Fibroblast of villous mesenchyme (primary cell): ENCODE data around the gene DCLRE1C. TPM values are rescaled to one million over a fixed set of nuclear protein-coding genes. Genes with fewer than 3 reads are reported as not detected.
"Not testable (repeated sequence)": the region's sequence is repeated elsewhere in the genome, so short reads cannot be mapped to it uniquely, and the experiment has no call there.

ENCODE experiments used
- DNase-seq: peaks from one replicate; pipeline ENCODE4 v3.0.0-alpha.2; 2010; ENCODE audit warnings: low read depth
- H3K4me3 ChIP-seq: 2 replicates; pipeline ENCODE4 v1.5.1; 2011; ENCODE audit warnings: low read depth, mild to moderate bottlenecking, low read length
- total RNA-seq: library from RNA; depleted of rRNA; stranded (reverse); fragments of >200 nt; gene quantifications from 2 replicates; pipeline ENCODE4 v1.2.3, GENCODE V29; 2012
- TF ChIP-seq, protein P1 (sequence below): IDR thresholded peaks from 2 replicates; pipeline ENCODE4 v1.5.1; 2012; ENCODE audit warnings: low read depth, mild to moderate bottlenecking, low read length; ENCODE audit not compliant: insufficient read depth

Gene DCLRE1C
- total RNA-seq, 1 donor = 9.5 TPM

DNA sequence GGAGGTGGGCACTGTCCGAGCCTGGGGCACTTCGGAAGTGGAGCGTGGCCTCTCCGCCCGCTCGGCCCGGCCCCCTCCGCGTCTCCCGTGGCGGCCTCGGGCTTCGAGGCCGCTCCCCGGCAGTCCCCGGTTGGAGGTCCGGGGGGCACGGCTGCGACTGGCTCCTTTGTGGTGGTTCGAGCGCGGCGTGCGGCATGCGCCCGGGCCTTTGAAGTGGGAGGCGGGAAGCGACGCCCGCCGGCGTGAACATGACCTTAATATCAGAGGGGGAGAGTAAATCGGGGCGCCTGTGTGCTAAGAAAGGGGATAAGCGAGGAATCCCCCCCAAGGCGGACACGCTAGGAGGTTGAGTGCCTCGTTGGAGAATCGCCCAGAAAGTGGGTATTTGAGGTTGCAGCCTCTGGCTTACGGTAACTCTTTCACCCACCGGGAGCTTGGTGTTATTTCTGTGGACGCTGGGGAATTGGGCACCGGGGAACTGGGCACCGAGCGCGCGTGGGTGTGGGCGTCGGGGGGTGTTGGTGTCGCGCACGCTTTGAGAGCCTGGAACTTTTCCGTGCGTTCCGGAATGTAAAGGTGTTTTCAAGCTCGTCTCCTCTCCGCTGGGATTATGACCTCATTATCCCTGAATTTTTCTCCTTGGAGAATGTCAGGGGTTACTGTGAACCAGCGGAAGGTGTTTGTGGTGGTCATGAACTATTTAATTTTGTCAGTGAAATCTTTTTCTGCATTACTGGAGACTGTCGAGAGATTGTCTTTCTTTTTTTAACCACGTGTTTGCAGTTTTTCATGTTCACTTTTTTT lies 74.6 kb downstream of the DCLRE1C start:
- TF ChIP-seq, protein P1, sequence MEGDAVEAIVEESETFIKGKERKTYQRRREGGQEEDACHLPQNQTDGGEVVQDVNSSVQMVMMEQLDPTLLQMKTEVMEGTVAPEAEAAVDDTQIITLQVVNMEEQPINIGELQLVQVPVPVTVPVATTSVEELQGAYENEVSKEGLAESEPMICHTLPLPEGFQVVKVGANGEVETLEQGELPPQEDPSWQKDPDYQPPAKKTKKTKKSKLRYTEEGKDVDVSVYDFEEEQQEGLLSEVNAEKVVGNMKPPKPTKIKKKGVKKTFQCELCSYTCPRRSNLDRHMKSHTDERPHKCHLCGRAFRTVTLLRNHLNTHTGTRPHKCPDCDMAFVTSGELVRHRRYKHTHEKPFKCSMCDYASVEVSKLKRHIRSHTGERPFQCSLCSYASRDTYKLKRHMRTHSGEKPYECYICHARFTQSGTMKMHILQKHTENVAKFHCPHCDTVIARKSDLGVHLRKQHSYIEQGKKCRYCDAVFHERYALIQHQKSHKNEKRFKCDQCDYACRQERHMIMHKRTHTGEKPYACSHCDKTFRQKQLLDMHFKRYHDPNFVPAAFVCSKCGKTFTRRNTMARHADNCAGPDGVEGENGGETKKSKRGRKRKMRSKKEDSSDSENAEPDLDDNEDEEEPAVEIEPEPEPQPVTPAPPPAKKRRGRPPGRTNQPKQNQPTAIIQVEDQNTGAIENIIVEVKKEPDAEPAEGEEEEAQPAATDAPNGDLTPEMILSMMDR = no peak
- peak; percentile 18 for DNase-seq
- peak overlapping the region; percentile 89 for H3K4me3 ChIP-seq

DNA sequence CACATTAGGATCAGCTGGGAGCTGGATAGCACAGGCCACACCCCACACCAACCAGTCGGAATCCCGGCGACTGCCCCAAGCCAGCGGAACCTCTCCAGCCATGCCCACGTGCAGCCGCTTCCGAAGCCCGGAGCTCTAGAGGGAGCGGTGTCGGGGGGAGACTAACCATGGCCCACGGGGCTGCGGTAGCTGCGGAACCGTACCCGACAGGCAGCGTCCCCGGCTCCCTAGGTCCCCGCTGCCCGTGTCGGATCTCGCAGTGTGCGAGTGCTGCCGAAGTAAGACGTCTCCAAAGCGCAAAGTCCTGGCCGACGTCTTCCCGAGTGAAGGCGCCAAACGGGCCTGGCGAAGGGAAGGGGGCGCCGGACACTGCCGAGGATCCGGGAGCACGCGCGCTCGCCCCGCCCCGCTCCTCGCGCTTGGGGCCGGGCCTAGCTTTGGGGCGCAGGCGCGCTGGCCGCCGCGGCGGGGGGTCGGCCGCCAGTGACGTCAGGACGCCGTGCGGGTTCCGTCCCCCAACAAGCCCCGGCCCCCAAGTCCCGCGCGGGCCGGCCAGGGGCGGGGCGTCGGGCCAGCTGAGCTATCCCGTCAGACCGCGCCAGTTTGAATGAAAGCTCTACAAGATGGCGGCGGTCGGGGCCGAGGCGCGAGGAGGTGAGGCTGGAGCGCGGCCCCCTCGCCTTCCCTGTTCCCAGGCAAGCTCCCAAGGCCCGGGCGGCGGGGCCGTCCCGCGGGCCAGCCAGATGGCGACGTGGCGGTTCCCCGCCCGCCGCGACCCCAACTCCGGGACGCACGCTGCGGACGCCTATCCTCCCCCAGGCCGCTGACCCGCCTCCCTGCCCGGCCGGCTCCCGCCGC lies 75.4 kb downstream of the DCLRE1C start, which contains the start of gene SUV39H2:
Gene SUV39H2, plus strand, starts transcription at position 601 of the 858 bp plus-strand sequence. Its CDS starts 23 bp downstream, at position 624.
- H3K4me3 ChIP-seq = peak within 1 kb of the TSS; percentile 93
- TF ChIP-seq, protein P1 = no peak
- peak; percentile 96 for DNase-seq

DNA sequence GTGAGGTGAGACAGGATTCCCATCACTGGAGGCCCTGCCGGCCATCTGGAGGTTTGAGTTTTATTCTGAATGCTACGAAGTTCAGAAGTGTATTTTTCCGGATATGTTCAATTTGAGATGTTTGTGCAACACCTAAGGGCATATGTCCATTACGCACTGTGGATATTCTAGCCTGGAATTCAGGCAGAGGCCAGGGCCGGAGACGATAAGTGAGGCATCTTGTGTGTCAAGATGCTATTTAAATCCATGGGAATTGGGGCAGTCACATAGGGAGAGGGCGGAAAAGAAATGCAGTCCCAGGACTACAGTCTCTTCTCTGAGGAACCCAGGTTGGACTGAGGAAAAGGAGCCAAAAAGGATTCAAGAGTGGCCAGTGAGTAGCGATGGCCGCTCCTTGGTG lies 77.1 kb downstream of the DCLRE1C start:
- no peak for DNase-seq
- peak overlapping the region; percentile 93 for H3K4me3 ChIP-seq
- TF ChIP-seq, protein P1 = no peak

DNA sequence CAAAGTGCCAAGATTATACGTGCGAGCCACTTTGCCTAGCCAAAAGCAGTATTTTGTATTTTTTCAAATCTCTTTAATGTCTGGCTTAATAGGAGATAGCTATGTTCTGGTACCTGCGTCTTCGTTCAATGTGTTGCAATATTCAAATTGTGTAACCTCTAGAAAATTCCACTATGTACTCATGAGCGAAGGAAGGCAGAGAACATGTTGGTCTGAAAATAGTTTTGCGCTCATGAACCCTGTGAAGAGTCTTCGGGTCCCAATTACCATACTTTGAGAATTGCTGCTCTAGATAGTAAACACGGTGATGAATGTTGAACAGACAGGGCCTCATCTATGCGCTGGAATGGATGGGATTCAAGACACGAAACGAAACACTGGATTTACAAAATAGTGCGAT lies 78.0 kb downstream of the DCLRE1C start:
- TF ChIP-seq, protein P1 = no peak
- DNase-seq = no peak
- H3K4me3 ChIP-seq = no peak overlapping the region

DNA sequence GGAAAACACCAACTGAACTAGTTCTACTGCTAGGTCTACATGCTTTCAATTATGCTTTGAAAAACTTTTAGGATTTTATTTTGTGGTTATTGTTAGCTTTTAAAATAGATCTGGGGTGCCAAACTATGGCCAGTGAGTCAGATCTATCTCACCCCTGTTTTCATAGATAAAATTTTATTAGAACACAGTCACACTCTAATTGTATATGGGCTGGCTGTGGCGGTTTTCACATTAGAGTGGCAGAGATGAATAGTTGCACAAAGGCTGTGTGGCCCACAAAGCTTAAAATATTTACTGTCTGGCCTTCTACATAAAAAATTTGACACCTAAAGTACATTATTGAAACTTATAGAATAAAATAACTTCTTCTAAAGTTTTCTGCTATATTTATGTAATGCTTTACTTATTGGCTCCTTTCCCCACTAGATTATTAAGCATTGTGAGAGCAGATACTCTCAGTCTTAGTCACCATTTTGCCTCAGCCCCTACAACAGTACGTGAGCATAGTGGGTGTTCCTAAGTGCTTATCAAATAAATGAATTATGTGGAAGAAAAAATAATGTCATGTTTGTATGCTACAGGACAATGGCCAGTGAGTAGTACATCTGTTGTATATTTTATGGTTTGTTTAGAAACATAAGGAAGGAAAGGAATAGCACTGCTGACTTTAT lies 80.7 kb downstream of the DCLRE1C start:
- no peak overlapping the region for H3K4me3 ChIP-seq
- TF ChIP-seq, protein P1 = no peak
- DNase-seq = peak; percentile 6

DNA sequence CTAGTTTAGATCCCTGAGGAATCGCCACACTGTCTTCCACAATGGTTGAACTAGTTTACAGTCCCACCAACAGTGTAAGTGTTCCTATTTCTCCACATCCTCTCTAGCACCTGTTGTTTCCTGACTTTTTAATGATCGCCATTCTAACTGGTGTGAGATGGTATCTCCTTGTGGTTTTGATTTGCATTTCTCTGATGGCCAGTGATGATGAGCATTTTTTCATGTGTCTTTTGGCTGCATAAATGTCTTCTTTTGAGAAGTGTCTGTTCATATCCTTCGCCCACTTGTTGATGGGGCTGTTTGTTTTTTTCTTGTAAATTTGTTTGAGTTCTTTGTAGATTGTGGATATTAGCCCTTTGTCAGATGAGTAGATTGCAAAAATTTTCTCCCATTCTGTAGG lies 89.0 kb downstream of the DCLRE1C start:
- not testable (repeated sequence) for DNase-seq, H3K4me3 ChIP-seq

DNA sequence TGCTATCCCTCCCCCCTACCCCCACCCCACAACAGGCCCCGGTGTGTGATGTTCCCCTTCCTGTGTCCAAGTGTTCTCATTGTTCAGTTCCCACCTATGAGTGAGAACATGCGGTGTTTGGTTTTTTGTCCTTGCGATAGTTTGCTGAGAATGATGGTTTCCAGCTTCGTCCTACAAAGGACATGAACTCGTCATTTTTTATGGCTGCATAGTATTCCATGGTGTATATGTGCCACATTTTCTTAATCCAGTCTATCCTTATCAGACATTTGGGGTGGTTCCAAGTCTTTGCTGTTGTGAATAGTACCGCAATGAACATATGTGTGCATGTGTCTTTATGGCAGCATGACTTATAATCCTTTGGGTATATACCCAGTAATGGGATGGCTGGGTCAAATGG lies 89.4 kb downstream of the DCLRE1C start:
- H3K4me3 ChIP-seq, DNase-seq: not testable (repeated sequence)
